HG02763 (cell line): ENCODE measurements around the gene DDX24.

Experiments
- ATAC-seq: cut with Tn5 transposase; IDR thresholded peaks from one replicate; pipeline ENCODE4 v1.9.1; 2021; ENCODE audit warnings: mild to moderate bottlenecking, moderate library complexity; ENCODE audit not compliant: unreplicated experiment

Gene DDX24, protein sequence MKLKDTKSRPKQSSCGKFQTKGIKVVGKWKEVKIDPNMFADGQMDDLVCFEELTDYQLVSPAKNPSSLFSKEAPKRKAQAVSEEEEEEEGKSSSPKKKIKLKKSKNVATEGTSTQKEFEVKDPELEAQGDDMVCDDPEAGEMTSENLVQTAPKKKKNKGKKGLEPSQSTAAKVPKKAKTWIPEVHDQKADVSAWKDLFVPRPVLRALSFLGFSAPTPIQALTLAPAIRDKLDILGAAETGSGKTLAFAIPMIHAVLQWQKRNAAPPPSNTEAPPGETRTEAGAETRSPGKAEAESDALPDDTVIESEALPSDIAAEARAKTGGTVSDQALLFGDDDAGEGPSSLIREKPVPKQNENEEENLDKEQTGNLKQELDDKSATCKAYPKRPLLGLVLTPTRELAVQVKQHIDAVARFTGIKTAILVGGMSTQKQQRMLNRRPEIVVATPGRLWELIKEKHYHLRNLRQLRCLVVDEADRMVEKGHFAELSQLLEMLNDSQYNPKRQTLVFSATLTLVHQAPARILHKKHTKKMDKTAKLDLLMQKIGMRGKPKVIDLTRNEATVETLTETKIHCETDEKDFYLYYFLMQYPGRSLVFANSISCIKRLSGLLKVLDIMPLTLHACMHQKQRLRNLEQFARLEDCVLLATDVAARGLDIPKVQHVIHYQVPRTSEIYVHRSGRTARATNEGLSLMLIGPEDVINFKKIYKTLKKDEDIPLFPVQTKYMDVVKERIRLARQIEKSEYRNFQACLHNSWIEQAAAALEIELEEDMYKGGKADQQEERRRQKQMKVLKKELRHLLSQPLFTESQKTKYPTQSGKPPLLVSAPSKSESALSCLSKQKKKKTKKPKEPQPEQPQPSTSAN

DNA sequence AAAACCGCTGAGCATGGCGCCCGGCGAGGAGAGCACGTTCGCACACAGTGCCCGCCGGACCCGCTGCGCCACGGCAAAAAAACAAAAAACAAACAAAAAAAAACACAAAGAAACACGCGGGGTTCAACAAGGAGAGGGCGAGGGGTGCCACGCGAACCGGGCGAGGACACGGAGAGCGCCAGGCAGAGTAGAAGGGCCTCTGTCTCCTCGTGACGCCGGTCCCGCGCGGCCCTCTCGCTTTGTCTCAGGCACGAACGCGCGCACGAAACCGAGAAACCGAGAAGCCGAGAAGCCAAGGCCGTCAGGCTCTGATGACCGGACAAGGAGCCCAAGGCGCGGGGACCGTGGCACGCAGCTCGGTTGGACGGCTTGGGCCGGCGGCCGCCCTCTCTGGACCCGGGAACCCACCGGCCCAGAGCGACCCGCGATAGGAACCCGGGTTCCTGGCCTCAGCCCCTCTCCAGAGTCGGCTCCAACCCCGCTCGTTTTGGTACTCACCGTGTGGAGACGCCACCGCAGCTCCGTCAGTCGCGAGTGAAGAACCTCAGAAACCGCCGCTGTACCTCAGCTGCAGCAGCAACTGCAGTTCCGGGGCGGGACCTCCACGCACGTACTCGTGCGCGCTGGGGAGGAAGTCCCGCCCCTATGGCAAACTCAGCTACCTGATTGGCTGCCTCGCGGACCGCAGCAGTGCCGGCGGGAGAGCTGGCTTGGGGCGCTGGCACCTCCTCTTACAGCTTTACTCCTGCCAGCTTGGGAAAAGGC is at the start of gene DDX24, which contains the start of gene IFI27L1:
DDX24 (minus strand) TSS at position 582 of the 765 bp plus-strand sequence. CDS start 1,460 bp downstream, outside the sequence.
IFI27L1 (plus strand) TSS at position 690 of the 765 bp plus-strand sequence. CDS start 15,628 bp downstream, outside the sequence.
- ATAC-seq, result peak; percentile 99

DNA sequence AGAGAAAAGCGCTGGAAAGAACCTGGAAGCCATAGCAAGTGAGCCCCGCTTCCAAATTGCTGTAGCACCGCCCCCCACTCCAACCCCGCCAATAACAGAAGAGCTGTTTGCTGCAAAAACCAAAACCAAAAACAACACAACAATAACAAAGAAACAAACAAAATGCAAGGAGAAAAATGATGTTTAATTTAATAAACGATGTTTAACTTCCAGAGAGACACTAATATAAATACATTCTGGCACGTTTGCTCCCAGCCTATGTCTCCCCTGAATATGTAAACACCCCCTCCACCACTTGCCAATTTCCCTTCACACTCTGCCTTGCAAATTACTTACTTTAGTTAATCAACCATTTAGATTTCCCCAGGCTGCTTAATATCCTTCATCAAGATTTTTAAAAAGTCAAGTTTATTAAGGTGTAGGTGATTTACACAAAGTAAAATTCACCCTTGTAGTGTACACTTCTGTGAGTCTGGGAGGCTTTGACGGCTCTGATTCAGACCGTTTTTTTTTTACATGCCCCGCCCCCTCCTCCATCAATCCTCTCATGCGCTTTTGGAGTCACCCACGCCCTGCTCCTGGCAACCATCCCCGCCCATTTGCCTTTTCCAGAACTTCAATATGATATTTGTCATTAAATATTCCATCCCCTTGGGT is 48.9 kb upstream of the DDX24 start:
- ATAC-seq, result peak; percentile 12

DNA sequence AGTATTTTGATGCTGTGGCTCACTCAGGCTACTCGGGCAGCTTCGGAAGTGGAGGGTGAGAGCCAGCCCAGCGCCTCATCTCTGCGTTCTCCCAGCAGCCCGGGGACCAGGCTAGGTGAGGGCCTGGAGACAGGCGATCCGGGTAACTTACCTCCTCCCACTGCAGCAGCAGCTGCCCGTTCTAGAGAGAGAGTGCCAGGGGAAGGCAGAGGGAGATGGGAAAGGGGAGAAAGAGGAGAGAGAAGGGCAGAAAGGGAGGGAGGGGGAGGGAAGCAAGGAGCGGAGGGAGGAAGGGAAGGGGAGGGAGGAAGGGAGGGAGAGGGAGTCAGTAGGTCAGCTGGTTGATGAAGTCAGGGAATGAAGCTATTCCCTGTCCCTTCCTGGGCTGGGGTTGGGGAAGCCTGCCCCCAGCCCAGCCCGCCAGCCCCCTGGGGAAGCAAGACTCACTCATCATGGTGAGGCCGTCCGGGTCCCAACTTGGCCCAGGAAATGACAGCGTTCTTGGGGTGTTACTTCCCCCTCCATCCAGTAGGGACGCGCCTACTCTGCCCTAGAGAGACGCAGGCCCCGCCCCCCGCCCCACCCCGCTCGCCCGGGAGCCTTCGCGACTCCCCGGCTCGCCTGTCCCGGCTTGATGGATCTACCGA is 48.2 kb upstream of the DDX24 start, which contains the start of gene IFI27L2:
IFI27L2 (minus strand) TSS at position 494 of the 647 bp plus-strand sequence; CDS start at position 454, 40 bp downstream.
- peak; percentile 90 for ATAC-seq

DNA sequence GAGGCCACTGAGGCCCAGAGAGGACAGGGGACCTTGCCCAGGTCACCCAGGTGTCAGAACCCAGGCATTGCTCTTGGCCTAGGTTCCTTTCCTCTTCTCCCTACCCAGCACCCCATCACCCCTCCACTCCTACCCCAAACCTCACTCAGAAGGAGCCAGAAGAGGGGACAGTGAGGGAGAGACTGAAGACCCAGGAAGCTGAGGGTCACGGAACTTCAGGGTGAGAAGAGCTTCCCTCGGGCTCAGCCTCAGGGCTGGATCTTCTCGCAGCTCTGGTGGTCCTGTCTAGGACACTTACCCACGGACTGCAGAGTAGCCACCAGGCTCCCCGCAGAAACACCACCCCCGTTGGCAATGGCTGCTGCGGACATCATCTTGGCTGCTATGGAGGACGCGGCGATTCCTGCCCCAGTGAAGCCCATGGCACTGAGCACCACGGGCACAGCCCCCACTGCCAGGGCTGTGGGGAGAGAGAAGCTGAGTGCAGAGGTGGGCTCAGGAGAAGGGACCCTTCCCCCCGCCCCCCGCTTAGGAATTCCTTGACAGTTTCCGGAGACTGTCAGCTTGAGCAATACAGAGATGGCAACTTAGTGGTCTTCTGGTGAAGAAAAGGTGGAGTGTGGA is 47.3 kb upstream of the DDX24 start:
- no peak for ATAC-seq

DNA sequence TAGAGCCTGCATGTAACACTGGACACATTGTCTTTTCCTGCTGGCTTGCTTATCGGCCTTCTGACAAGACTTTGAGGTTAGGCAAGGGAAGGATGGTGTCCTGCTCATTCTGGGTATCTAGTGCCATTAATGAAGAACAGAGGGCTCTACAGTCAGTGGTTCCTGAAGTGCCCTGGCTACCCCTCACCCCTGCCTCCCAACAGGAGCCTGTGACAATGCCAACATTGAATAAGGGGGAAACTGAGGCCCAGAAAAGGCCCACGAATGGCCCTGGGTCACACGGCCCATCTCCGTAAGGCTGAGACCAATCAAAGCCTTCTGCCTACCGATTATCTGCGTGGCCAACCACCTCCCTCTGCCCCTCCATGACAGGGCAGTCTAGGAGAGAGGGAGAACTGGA is 46.3 kb upstream of the DDX24 start:
- no peak for ATAC-seq

DNA sequence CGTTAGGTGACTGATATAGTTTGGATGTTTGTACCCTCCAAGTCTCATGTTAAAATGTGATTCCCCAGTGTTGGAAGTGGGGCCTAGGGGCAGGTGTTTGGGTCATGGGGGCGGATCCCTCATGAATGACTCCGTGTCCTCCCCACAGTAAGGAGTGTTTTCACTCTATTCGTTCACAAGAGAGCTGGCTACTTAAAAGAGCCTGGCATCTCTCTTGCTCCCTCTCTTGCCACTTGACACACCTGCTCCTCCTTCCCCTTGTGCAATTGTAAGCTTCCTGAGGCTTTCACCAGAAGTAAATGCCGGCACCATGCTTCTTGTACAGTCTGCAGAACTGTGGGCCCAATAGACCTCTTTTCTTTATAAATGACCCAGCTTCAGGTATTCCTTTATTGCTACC is 45.8 kb upstream of the DDX24 start:
- no peak for ATAC-seq

DNA sequence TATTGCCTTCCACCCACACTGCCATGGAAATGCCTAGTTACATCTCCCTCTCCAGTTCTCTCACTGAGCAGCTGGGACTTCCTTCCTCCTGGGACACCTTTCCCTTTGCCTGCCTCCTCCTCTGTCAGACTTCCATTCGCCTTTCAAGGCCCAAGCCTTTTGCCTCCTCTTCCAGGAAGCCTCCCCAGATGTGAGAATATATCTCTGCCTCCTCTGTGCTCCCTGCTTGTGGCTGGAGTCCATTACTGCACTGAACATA is 45.3 kb upstream of the DDX24 start:
- no peak for ATAC-seq

DNA sequence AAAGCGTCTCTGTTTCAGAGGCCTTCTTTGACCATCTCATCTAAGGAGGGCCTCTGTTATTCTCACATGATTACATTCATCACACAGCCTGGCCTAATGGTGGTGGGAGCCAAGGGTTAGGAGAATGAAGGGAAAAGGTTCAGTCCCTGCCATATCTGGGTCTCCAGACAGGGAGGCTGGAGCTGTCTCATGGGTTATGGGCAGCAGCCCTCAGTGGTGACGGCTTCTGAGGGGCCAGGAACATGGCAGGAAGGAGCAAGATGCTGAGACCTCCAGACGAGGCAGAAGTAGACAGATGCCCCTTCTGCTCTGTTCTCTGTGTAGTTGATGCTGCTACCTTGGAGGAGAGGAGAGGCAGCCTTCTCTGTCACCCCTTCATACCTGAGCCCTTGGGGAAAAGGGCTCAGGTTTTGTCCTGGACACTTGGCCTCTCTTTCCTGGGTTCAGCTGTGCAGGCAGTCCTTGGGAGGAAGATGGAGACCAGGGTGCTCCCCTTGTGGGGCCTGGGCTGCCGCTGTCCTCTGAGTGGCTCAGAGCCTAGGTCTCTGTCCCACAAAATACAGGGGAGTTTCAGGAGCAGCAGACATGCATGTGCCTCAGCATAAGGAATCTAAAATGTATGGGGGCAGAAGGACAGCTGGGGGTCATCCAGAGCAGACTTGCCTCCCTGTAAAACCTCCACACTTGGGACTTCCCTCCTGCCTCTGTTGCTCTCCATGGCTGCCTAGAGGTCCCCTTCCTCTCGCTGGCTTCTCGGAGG is 44.8 kb upstream of the DDX24 start:
- no peak for ATAC-seq

DNA sequence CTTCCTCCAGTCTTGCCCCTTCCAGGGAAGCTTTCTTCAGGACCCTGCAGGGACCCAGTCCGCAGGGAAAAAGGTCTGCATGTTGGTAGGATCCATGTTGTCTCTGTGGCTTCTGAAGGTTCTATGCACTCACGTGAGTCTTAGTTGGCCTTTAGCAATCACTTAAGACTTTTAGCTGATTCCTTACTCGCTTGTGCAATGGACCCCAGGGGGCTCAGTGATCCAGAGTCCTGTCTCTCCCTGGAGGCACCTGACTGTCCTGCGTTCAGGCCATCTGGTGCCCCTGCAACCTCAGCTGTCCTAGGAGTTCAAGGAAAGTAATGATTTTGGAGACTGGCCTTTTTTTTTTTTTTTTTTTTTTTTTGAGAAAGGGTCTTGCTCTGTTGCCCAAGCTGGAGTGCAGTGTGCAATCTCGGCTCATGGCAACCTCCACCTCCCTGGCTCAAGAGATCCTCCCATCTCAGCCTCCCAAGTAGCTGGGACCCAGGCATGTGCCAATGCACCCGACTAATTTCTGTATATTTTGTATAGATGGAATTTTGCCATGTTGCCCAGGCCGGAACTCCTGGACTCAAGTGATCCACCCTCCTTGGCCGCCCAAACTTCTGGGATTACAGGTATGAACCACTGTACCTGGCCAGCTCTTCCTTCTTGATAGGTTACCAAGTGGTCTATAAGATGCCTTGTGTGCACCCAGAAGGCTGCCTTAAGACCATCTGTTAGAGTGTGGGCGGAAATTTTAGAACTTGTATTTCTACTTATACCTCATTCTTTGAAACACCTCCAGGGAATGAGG is 43.8 kb upstream of the DDX24 start:
- no peak for ATAC-seq

DNA sequence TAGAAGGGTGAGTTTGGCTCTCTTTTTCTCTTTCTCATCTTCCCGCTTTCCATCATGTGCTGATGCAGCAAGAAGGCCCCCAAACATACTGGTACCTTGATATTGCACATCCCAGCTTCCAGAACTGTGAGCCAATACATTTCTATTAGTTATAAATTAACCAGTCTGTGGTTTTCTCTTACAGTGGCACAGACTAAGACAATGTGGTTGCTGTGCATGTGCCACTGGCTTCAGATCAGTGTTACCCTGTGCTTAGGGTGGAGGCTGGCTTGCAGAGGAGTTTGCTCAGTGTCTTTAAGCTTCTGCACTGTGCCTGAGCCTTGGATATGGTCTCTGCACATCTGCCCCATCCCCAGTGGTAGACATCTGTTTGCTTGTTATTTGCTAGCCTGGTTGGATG is 42.9 kb upstream of the DDX24 start:
- no peak for ATAC-seq

DNA sequence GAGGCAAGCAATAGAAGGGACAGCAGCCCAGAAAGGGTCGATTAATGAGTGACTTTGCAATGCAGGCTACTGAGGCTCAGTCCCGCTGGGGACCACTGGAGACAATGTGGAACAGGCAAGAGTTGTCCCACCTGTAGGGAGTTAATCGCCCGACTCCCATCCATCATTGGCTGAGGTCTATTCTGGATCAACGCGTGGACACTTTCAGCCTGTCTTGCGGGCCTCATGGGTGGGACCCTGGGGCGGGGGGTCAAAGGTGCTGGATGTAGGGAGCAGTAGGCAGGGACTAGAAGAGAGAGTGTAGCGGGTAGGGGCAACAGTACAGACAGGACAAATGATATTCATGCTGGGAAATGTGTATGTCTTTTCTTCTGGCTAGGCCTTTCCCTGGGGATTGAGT is 42.3 kb upstream of the DDX24 start:
- ATAC-seq, result no peak

DNA sequence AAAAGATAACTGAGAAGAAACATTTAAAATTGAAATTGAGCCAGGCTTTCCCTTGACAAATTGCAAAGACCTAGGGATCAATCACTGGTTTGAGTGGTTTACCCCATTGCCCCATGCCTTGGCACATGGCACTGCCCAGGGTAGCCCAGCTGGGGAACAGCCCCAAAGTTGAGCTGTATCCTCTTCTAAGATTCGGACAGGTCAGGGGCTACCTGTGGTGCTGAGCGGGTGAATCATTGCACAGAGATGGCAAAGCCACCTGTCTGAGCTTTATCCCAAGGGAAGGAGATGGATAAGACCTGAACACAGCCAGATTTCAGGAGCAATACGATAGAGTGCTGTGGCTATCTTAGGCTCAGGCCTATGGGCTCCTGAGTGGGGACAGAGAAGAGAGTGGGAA is 41.4 kb upstream of the DDX24 start:
- ATAC-seq, result no peak

DNA sequence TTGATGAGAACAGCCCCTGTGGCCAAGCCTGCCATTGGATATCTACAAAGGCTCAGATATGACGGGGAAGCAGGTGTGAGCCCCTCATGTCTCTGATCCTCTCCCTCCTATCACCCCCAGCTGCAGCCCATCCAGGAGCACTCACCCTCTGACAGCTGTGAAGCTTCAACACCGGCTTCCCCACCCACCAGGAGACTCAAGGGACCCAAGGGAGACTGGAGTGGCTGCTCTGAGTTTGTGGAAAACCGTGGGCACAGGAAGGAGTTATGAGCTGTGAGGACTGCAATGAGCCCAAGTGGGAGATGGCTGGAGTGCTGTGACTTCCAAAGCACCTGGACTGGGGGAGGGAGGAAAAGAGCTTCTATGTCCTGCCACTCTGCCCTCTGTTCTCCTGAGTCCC is 40.5 kb upstream of the DDX24 start:
- ATAC-seq, result no peak

DNA sequence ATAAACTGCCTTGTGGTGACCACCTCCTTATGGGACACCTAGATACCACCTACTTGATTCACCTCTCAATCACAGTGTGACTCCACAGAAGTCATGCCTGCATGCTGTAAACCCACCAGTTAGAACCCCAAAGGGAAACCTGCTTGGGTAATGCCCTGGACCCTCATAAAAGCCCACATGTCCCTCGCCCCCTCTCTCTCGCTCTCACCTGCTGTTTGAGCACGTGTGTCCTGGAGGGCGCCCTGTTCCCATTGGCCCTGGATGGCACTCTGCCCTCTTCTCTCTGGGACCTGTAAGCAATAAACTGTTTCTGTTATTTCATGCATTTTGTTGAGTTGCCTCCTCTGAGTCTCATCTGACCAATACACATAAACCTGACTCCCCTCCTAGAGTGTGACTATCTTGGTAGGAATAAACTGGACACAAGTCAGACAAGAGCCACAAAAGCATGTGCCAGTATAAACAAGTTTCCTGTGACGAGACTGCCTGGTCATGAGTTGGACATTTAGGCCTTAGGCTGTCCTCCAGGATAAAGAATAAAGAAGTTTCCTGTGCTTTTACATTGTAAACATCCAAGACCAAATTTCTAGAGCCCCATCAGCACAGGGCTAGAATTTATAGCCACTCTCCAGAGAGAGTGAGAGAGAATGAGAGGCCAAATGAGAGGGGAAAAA is 39.8 kb upstream of the DDX24 start:
- no peak for ATAC-seq

DNA sequence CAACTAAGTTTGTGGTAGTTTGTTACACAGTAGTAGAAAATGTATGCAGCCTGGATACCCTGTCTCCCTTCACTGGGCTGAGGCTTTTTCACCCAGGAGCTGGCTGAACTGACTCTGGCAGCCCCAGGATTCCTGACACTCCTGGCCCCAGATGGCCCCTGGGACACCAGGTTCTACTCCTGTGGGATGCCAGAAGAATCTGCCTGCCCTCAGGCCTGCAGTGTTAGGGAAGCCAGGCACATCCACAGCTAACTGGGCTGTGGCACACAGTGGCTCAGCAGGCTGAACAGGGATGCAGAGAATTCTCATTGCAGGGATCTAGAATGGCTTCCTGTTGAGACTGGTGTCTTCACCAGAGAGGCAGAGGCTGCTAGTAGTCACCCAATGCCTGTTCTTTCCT is 38.1 kb upstream of the DDX24 start:
- ATAC-seq, result no peak

DNA sequence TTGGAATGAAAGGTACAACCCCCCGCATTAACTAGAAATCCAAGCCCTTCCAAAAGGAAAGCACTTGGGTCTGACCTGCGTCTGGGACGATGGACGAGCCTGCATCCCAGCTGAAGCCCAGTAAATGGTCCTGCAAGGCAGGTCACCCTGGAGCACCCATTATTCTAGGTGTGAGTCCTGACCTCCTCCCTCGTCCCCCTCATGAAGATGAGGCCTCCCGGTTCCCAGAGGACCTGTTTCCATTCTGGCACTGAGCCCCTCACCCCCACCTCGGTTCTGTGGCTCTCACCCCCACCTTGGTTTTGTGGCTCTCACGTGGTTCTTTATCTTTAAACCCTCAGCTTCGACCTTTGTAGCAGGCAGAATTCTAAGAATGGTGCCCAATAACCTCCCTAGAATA is 36.9 kb upstream of the DDX24 start:
- ATAC-seq, result no peak

DNA sequence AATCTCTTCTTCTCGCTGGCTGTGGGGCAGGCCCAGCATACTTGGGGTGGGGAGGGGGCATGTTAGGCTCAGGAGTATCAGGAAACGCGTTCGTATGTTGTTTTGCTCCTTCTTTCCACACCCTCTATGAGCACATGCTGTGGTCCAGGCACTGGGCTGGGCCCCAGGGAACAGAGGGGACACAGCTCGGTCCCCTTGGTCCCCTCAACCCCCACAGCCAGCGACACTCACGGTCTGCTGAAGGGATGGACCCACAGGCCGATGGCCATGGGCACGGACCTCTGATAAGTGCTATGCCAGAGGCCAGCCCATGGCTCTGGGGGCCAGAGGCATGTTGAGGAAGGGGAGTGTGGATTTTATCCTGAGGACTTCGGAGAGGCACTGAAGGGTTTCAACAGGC is 35.7 kb upstream of the DDX24 start:
- no peak for ATAC-seq

DNA sequence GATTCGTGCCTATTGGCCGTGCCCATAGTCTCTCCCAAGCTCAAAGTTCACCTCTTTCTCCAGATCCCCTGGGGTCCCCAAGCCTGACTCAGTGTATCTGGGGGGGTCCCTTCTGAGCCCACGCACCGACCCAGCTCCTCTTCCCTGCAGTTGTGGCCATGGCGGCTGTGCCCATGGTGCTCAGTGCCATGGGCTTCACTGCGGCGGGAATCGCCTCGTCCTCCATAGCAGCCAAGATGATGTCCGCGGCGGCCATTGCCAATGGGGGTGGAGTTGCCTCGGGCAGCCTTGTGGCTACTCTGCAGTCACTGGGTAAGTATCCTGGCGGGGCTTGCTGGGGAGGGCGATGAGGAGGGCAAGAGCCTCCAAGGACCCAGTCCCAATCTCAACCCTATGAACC is 34.6 kb upstream of the DDX24 start:
- ATAC-seq, result no peak
